Activated T-cell treated with anti-CD3 and anti-CD28 coated beads for 48 hours (primary cell): ENCODE results near the gene VEZT.
"Not testable (repeated sequence)": the region's sequence is repeated elsewhere in the genome, so short reads cannot be mapped to it uniquely, and the experiment has no call there.

Experiments used
- DNase-seq: peaks from one replicate; pipeline ENCODE4 v3.0.0-alpha.2; 2020; ENCODE audit warnings: low read depth

The VEZT gene

DNA sequence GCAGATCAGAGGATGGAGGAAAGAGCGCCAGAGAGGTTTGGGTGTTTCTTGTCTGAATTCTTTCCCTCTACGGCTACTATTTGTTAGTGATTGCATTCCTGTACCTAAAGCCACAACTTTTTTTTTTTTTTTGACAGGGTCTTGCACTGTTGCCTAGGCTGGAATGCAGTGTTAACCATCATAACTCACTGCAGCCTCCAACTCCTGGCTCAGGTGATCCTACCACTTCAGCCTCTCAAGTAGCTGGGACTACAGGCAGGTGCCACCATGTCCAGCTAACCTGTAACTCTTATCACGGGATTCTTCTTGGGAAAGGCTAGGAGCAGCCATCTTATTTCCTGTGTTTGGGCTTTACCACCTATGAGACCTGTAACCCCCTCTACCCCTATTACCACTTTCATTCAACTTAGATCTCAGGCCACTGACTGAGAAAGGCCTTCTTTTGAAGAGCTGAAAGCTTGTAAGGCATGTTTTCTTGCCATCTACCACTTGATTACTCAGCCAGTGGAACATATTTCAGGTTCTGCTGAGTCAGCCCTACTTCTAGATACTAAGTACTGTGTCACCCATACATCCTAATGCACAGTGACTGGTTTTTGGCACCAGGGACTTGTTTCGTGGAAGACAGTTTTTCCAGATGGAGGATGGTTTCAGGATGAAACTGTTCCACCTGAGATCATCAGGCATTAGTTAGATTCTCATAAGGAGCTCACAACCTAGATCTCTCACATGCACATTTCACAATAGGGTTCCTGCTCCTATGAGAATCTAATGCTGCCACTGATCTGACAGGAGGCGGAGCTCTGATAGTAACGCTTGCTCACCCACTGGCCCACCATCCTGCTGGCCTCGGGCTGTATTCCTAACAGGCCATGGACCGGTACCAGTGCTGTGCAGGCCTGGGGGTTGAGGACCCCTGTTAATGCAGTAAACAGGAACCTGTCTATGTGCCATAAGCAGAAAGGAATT is 6.9 kb downstream of the VEZT start:
- no peak for DNase-seq

GRCh38 chr12:95225645-95226212 is 8.1 kb downstream of the VEZT start:
- no peak for DNase-seq

DNA sequence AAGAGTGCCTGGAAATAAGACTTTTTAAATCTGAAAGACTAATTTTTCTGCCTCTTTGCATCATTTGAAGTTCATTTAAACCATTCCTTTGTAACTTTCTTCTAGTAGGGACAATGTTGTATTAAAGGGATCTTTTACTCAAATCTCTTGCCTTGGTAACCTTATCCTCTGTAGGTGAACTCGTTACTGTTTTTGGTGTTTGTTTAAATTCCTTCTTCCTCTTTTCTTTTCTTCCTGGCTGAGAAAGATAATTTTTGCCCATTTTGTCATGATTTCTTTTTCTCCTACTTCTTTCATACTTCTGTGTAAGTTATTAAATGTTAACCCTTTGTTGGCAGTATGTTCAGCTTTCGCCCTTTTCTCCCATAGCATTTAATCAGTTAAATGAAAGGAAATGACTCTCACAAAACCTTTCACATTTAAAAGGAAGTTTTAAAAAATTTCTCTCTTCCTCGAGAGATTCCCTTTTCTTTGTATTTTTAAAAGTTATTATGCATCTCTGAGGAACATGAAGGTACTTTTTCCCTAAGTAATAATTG is 10.3 kb downstream of the VEZT start:
- no peak for DNase-seq

DNA sequence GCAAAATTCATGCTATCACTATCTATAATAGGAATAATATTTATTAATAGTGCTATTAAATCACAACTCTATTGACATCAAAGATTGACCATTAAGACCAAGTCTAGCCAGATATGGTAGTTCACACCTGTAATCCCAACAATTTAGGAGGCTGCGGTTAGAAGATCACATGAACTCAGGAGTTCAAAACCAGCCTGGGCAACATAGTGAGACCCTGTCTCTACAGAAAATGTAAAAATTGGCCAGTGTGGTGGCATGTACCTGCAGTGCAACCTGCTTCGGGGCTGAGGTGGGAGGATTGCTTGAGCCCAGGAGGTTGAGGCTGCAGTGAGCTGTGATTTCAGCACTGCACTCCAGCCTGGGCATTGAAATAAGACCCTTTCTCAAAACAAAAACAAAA is 11.0 kb downstream of the VEZT start:
- DNase-seq = no peak

- no peak for DNase-seq
Observed at GRCh38 chr12:95229636-95230035, 12.0 kb downstream of the VEZT start.

DNA sequence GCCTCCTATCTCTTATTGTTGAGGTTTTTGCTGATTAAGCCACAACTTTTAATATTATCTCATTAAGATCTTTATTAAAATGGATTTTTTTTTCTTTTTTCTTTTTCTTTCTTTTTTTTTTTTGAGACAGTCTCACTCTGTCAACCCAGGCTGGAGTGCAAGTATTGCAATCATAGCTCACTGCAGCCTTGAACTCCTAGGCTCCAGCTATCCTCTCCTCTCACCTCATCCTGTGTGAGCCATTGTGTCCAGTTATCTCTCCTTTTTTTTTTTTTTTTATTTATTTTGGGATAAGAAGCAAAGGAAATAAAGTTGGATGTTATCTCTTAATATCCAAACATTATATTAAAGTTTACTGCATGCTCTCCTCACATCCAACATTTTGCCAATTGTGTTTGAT is 12.7 kb downstream of the VEZT start:
- DNase-seq = no peak

- no peak for DNase-seq
Observed at GRCh38 chr12:95231190-95231589, 13.6 kb downstream of the VEZT start.

- DNase-seq = not testable (repeated sequence)
Observed at GRCh38 chr12:95234187-95234586, 16.6 kb downstream of the VEZT start.

DNA sequence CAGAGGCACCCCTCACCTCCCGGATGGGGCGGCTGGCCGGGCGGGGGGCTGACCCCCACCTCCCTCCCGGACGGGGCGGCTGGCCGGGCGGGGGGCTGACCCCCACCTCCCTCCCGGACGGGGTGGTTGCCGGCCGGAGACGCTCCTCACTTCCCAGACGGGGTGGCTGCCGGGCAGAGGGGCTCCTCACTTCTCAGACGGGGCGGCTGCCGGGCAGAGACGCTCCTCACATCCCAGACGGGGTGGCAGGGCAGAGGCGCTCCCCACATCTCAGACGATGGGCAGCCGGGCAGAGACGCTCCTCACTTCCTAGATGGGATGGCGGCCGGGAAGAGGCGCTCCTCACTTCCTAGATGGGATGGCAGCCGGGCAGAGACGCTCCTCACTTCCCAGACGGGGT is 18.0 kb downstream of the VEZT start:
- not testable (repeated sequence) for DNase-seq

GRCh38 chr12:95237315-95237714 is 19.7 kb downstream of the VEZT start:
- no peak for DNase-seq

- DNase-seq = no peak
Observed at GRCh38 chr12:95238150-95238549, 20.5 kb downstream of the VEZT start.

DNA sequence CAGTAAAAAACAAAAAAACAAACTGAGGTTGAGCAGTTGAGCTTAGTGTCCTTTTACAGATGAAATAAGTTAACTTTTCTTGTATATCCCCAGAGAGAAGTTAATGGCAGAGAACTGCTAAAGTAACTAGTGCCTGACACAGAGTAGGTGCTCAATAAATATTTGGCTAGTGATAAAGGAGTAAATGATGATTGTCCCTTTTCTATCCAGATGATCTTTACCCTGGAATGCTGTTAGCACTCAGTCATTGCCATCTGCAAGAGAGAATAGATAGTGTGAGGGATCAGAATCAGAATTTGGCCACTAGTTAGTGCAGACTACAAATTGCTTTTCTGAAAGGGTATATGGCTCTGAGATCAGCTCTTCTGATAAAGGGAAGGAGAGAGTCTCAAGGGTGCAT is 21.6 kb downstream of the VEZT start:
- DNase-seq = no peak

DNA sequence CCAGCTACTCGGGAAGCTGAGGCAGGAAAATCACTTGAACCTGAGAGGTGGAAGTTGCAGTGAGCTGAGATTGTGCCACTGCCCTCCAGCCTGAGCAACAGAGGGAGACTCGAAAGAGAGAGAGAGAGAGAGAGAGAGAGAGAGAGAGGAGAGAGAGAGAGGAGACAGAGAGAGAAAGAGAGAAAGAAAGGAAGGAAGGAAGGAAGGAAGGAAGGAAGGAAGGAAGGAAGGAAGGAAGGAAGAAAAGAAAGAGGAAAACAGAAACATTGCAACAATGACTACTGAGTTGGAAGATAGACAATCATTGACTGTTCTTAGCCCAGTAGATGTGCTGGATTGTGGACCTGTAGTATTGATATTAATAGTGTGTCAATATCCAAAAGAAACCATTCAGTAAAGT is 22.2 kb downstream of the VEZT start:
- DNase-seq = not testable (repeated sequence)

DNA sequence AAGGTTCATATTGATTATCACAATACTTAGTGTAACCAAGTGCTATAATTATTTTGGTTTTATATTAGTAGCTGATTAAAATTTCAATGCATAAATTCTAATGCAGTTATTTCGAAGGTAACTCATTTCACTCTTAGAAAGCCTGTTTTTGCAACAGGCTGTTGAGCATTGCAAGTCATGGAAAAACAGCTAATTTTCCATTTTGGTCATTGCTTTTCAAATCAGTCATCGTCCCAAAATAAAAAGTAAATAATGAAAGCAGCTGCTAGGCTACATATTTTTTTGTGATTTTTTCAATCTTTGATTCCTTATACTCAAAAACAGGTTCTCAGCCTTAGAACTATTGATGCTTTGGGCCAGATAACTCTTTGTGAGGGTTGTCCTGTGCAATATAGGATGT is 22.9 kb downstream of the VEZT start:
- no peak for DNase-seq

GRCh38 chr12:95241138-95241537 is 23.5 kb downstream of the VEZT start:
- not testable (repeated sequence) for DNase-seq

- DNase-seq = no peak
Observed at GRCh38 chr12:95241761-95242506, 24.3 kb downstream of the VEZT start.

- no peak for DNase-seq
Observed at GRCh38 chr12:95243497-95244183, 26.0 kb downstream of the VEZT start.

- no peak for DNase-seq
Observed at GRCh38 chr12:95244350-95244749, 26.7 kb downstream of the VEZT start.

- DNase-seq = no peak
Observed at GRCh38 chr12:95248095-95248494, 30.5 kb downstream of the VEZT start.

- DNase-seq = no peak
Observed at GRCh38 chr12:95248604-95249360, 31.2 kb downstream of the VEZT start.

- no peak for DNase-seq
Observed at GRCh38 chr12:95253386-95253785, 35.8 kb downstream of the VEZT start.
